ENCODE data around the gene LRRC14B. TPM values are rescaled to one million over a fixed set of nuclear protein-coding genes. Genes with fewer than 3 reads are reported as not detected.
A peak's percentile ranks its signal among the peaks of the same experiment; 100 is the strongest.

Gene LRRC14B
- total and polyA plus RNA-seq, 2 experiments from 2014 or later = not detected

DNA sequence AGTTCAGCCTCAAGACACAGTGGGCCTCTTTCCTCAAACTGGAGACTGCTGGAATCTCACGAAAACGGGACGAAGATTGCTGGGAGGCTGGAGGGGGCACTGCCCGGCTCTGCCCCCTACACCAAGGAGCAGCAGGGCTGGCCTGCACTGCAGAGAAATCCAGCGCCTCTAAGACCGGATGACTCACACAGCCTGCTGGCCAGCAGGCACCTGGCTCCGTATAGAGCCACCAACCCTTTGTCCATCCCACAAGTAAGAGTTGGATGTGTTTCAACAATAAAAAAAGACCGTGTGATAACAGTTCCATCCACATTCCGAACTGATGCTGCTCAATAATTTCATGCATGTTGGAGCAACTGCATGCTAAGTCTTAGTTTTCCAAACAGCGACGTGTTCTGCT lies 15.1 kb downstream of the LRRC14B start:
- ATAC-seq = peak; percentile 26; the same call in 1 of the 3 replicates
- H4K20me1 ChIP-seq (replicated peaks; ENCODE audit: insufficient read depth) = peaks cover 28% of the 10 kb centered on the region

More for the DNA sequence above, 15.1 kb downstream of the LRRC14B start:
- no peak overlapping the region for H2AFZ ChIP-seq
- peaks cover 11% of the 10 kb centered on the region for H3F3A ChIP-seq (replicated peaks; ENCODE audit: low read depth)
- TF ChIP-seq NANOG (IDR thresholded peaks at IDR 0.05; ENCODE audit: borderline replicate concordance) (no peak), ZNF114 (CRISPR knock-in tag; IDR thresholded peaks at IDR 0.05) (no peak), EZH2 (IDR thresholded peaks at IDR 0.05; ENCODE audit: low read depth, unreplicated experiment) (no peak), STAT1 (IDR thresholded peaks at IDR 0.05; ENCODE audit: unreplicated experiment) (no peak)
- TF ChIP-seq, protein P1, sequence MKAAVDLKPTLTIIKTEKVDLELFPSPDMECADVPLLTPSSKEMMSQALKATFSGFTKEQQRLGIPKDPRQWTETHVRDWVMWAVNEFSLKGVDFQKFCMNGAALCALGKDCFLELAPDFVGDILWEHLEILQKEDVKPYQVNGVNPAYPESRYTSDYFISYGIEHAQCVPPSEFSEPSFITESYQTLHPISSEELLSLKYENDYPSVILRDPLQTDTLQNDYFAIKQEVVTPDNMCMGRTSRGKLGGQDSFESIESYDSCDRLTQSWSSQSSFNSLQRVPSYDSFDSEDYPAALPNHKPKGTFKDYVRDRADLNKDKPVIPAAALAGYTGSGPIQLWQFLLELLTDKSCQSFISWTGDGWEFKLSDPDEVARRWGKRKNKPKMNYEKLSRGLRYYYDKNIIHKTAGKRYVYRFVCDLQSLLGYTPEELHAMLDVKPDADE (IDR thresholded peaks at IDR 0.05) = no peak
- TF ChIP-seq, protein P2, sequence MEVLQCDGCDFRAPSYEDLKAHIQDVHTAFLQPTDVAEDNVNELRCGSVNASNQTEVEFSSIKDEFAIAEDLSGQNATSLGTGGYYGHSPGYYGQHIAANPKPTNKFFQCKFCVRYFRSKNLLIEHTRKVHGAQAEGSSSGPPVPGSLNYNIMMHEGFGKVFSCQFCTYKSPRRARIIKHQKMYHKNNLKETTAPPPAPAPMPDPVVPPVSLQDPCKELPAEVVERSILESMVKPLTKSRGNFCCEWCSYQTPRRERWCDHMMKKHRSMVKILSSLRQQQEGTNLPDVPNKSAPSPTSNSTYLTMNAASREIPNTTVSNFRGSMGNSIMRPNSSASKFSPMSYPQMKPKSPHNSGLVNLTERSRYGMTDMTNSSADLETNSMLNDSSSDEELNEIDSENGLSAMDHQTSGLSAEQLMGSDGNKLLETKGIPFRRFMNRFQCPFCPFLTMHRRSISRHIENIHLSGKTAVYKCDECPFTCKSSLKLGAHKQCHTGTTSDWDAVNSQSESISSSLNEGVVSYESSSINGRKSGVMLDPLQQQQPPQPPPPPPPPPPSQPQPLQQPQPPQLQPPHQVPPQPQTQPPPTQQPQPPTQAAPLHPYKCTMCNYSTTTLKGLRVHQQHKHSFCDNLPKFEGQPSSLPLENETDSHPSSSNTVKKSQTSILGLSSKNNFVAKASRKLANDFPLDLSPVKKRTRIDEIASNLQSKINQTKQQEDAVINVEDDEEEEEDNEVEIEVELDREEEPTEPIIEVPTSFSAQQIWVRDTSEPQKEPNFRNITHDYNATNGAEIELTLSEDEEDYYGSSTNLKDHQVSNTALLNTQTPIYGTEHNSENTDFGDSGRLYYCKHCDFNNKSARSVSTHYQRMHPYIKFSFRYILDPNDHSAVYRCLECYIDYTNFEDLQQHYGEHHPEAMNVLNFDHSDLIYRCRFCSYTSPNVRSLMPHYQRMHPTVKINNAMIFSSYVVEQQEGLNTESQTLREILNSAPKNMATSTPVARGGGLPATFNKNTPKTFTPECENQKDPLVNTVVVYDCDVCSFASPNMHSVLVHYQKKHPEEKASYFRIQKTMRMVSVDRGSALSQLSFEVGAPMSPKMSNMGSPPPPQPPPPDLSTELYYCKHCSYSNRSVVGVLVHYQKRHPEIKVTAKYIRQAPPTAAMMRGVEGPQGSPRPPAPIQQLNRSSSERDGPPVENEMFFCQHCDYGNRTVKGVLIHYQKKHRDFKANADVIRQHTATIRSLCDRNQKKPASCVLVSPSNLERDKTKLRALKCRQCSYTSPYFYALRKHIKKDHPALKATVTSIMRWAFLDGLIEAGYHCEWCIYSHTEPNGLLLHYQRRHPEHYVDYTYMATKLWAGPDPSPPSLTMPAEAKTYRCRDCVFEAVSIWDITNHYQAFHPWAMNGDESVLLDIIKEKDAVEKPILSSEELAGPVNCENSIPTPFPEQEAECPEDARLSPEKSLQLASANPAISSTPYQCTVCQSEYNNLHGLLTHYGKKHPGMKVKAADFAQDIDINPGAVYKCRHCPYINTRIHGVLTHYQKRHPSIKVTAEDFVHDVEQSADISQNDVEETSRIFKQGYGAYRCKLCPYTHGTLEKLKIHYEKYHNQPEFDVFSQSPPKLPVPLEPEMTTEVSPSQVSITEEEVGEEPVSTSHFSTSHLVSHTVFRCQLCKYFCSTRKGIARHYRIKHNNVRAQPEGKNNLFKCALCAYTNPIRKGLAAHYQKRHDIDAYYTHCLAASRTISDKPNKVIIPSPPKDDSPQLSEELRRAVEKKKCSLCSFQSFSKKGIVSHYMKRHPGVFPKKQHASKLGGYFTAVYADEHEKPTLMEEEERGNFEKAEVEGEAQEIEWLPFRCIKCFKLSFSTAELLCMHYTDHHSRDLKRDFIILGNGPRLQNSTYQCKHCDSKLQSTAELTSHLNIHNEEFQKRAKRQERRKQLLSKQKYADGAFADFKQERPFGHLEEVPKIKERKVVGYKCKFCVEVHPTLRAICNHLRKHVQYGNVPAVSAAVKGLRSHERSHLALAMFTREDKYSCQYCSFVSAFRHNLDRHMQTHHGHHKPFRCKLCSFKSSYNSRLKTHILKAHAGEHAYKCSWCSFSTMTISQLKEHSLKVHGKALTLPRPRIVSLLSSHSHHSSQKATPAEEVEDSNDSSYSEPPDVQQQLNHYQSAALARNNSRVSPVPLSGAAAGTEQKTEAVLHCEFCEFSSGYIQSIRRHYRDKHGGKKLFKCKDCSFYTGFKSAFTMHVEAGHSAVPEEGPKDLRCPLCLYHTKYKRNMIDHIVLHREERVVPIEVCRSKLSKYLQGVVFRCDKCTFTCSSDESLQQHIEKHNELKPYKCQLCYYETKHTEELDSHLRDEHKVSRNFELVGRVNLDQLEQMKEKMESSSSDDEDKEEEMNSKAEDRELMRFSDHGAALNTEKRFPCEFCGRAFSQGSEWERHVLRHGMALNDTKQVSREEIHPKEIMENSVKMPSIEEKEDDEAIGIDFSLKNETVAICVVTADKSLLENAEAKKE (CRISPR knock-in tag; IDR thresholded peaks at IDR 0.05) = no peak
- TF ChIP-seq, protein P3, sequence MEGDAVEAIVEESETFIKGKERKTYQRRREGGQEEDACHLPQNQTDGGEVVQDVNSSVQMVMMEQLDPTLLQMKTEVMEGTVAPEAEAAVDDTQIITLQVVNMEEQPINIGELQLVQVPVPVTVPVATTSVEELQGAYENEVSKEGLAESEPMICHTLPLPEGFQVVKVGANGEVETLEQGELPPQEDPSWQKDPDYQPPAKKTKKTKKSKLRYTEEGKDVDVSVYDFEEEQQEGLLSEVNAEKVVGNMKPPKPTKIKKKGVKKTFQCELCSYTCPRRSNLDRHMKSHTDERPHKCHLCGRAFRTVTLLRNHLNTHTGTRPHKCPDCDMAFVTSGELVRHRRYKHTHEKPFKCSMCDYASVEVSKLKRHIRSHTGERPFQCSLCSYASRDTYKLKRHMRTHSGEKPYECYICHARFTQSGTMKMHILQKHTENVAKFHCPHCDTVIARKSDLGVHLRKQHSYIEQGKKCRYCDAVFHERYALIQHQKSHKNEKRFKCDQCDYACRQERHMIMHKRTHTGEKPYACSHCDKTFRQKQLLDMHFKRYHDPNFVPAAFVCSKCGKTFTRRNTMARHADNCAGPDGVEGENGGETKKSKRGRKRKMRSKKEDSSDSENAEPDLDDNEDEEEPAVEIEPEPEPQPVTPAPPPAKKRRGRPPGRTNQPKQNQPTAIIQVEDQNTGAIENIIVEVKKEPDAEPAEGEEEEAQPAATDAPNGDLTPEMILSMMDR (conservative IDR thresholded peaks at IDR 0.05; ENCODE audit: low read depth in 2 of 2) = no peak
- no peaks in the 10 kb centered on the region for H3K9me2 ChIP-seq (ENCODE audit: insufficient read depth)
- DNase-seq (ENCODE audit: low spot score) = no peak
- H3K4me1 ChIP-seq (ENCODE audit: insufficient read depth) = no peaks in the 10 kb centered on the region; the same call in 1 of the 2 replicates
- Mint-ChIP-seq H3K36me3 (ENCODE audit: low read depth) (peaks cover 30% of the 10 kb centered on the region), H3K9me3 (no peaks in the 10 kb centered on the region), H3K27me3 (ENCODE audit: insufficient read depth, low read depth, poor library complexity) (peaks cover 5% of the 10 kb centered on the region), H3K4me3 (no peak overlapping the region), H3K27ac (no peak overlapping the region), H3K4me1 (peaks cover 23% of the 10 kb centered on the region)
- H3K27ac ChIP-seq (ENCODE audit: low read depth) = no peak overlapping the region
- no peaks in the 10 kb centered on the region for H3K36me3 ChIP-seq (ENCODE audit: insufficient read depth)
- H3K4me2 ChIP-seq = no peak overlapping the region
- peaks cover 45% of the 10 kb centered on the region for H3K79me2 ChIP-seq (replicated peaks; ENCODE audit: insufficient read depth)
- no peaks in the 10 kb centered on the region for H3K27me3 ChIP-seq (ENCODE audit: insufficient read depth)
- H3K4me3 ChIP-seq = no peak overlapping the region

All from GM23338 (cell line).